Spleen (tissue), 11 donors: ENCODE measurements around the gene MYO18B. TPM values are rescaled to one million over a fixed set of nuclear protein-coding genes. Genes with fewer than 3 reads are reported as not detected.

Experiments
- DNase-seq: peaks from one replicate; pipeline ENCODE4 v3.0.0-alpha.2; 2020
- H3K27ac ChIP-seq, 8 donors: fragments of 200-600 bp; sonication (generic) in 7 of 8; 1 replicate in 4 of 8; 2 replicates in 4 of 8; pipeline versions ENCODE4 v1.5.0 to v1.8.0; 2016 to 2021; ENCODE audit warnings: inconsistent platforms in 4 of 8, mild to moderate bottlenecking in 4 of 8, moderate library complexity in 1 of 8
- H3K27me3 ChIP-seq, 7 donors: fragments of 200-600 bp; sonication (generic) in 6 of 7; replicated peaks in 1 of 7; 1 replicate in 4 of 7; 2 replicates in 3 of 7; pipeline versions ENCODE4 v1.5.0 to v1.8.0; 2016 to 2021; ENCODE audit warnings: inconsistent platforms in 3 of 7, mild to moderate bottlenecking in 1 of 7
- H3K36me3 ChIP-seq, 6 donors: fragments of 200-600 bp; sonication (generic) in 5 of 6; 1 replicate in 4 of 6; 2 replicates in 2 of 6; pipeline versions ENCODE4 v1.5.0 to v1.8.0; 2016 to 2021; ENCODE audit warnings: inconsistent platforms in 2 of 6
- H3K4me1 ChIP-seq, 6 donors: fragments of 200-600 bp; sonication (generic) in 5 of 6; 1 replicate in 3 of 6; 2 replicates in 3 of 6; pipeline versions ENCODE4 v1.5.0 to v1.8.0; 2016 to 2021; ENCODE audit warnings: inconsistent platforms in 3 of 6
- H3K4me3 ChIP-seq, 8 donors: fragments of 200-600 bp; sonication (generic) in 7 of 8; 1 replicate in 4 of 8; 2 replicates in 4 of 8; pipeline versions ENCODE4 v1.5.0 to v1.8.0; 2016 to 2021; ENCODE audit warnings: inconsistent platforms in 4 of 8, mild to moderate bottlenecking in 4 of 8, moderate library complexity in 2 of 8
- H3K9me3 ChIP-seq, 8 donors: fragments of 200-600 bp; sonication (generic) in 7 of 8; 1 replicate in 4 of 8; 2 replicates in 4 of 8; pipeline versions ENCODE4 v1.5.0 to v1.8.0; 2016 to 2021; ENCODE audit warnings: inconsistent platforms in 4 of 8
- CTCF ChIP-seq, 11 experiments: fragments of 200-600 bp in 7 of 11; fragments of 450-650 bp in 4 of 11; sonication (generic) in 4 of 11; IDR thresholded peaks in 8 of 11; conservative IDR thresholded peaks in 3 of 11; 1 replicate in 7 of 11; 2 replicates in 4 of 11; pipeline versions ENCODE4 v1.4.0 to v1.8.0; 2016 to 2021; ENCODE audit warnings: antibody characterized with exemption in 11 of 11, inconsistent platforms in 4 of 11, mild to moderate bottlenecking in 1 of 11
- POLR2A ChIP-seq, 3 donors: fragments of 450-650 bp; IDR thresholded peaks; one replicate each; pipeline ENCODE4 v1.5.1; 2017; ENCODE audit warnings: antibody characterized with exemption in 3 of 3, mild to moderate bottlenecking in 1 of 3
- POLR2AphosphoS5 ChIP-seq, 3 donors: sonication (generic); formaldehyde crosslinking; IDR thresholded peaks; one replicate each; pipeline ENCODE4 v1.5.1; 2017; ENCODE audit warnings: antibody characterized with exemption in 3 of 3
- WGBS, 5 donors: extraction: QIAGEN DNeasy Blood & Tissue Kit in 3 of 5; methylation state at CpG; one replicate each; pipeline versions ENCODE4 v1.1.5 to v1.1.7; 2013 to 2018; 5-methylcytosine and 5-hydroxymethylcytosine counted together
- intact Hi-C: fragments of 100-400 bp; cut with DNase I; formaldehyde crosslinking; loops from one replicate; pipeline ENCODE4 v1.15.0; 2023; ENCODE audit warnings: low total_unique reads
- polyA plus RNA-seq, 3 donors: library from polyadenylated mRNA; stranded (reverse); fragments of 200-250 nt; gene quantifications; one replicate each; pipeline ENCODE4 v1.2.1, GENCODE V29; 2013
- total RNA-seq, 7 donors: library from RNA; depleted of rRNA in 3 of 7; stranded (reverse); fragments of >200 nt in 3 of 7; fragmentation: NEBNext Ultra II Directional in 4 of 7; extraction: Animal tissue kit (Norgen Biotek cat#: 25700) in 4 of 7; gene quantifications; one replicate each; pipeline versions ENCODE4 v1.1.0 to v1.2.1, GENCODE V29; 2016 to 2021
- donor health status: healthy with polysubstance abuse.
- donor health status: DM: no; HTN: no; CAD: no; lungs with moderate emphysema.
- donor health status: DM: no; HTN: no; CAD: no.
- donor health status: Bipolar disorder and iron deficiency.
- donor health status: healthy.
- donor health status: DM: no; HTN: no; CAD: no.
- donor health status: DM: yes; HTN: yes; CAD: no.

The MYO18B gene
- total and polyA plus RNA-seq, 10 donors: under 0.01 to 0.79 (median 0.12) TPM

- intact Hi-C loops: no loop called here
- WGBS, 5 donors: 80 to 97% (median 92%) methylated on average over 11 of the region's 11 CpGs
- Histone ChIP-seq H3K4me3 (no peak overlapping the region), H3K9me3 (no peaks in the 10 kb centered on the region), H3K27me3 (peaks cover 0 to 24% (median 0%) of the 10 kb centered on the region in 7 donors), H3K27ac (no peak overlapping the region), H3K4me1 (peaks cover 0 to 5% (median 0%) of the 10 kb centered on the region in 6 donors), H3K36me3 (no peaks in the 10 kb centered on the region)
- no peak for DNase-seq
- TF ChIP-seq POLR2A (IDR thresholded peaks at IDR 0.05) (no peak), POLR2AphosphoS5 (IDR thresholded peaks at IDR 0.05) (no peak), CTCF (IDR thresholded peaks at IDR 0.05 in 8 of 11, conservative IDR thresholded peaks at IDR 0.05 in 3 of 11) (no peak)
Measured at GRCh38 chr22:25739659-25740344, 2.2 kb upstream of the MYO18B start.

GRCh38 chr22:25742918-25743708 lies 1.1 kb downstream of the MYO18B start:
- H3K27ac ChIP-seq: no peak overlapping the region
- peaks cover 0 to 15% (median 0%) of the 10 kb centered on the region in 7 donors for H3K27me3 ChIP-seq
- no peak for DNase-seq
- H3K36me3 ChIP-seq: no peaks in the 10 kb centered on the region
- TF ChIP-seq POLR2AphosphoS5 (IDR thresholded peaks at IDR 0.05): no peak
- TF ChIP-seq POLR2A (IDR thresholded peaks at IDR 0.05): no peak
- TF ChIP-seq CTCF (IDR thresholded peaks at IDR 0.05 in 8 of 11, conservative IDR thresholded peaks at IDR 0.05 in 3 of 11): no peak
- H3K4me3 ChIP-seq: no peak overlapping the region
- H3K9me3 ChIP-seq: no peaks in the 10 kb centered on the region
- intact Hi-C loops: no loop called here
- 83 to 87% (median 85%) methylated on average over 6 of the region's 6 CpGs for WGBS, 5 donors
- H3K4me1 ChIP-seq: peaks cover 0 to 10% (median 2%) of the 10 kb centered on the region in 6 donors

- Histone ChIP-seq H3K36me3 (no peaks in the 10 kb centered on the region), H3K27me3 (peaks cover 0 to 15% (median 0%) of the 10 kb centered on the region in 7 donors), H3K4me1 (peaks cover 0 to 13% (median 2%) of the 10 kb centered on the region in 6 donors), H3K9me3 (no peaks in the 10 kb centered on the region), H3K4me3 (no peak overlapping the region), H3K27ac (no peak overlapping the region)
- no peak for DNase-seq
- 84 to 97% (median 95%) methylated on average over 4 of the region's 4 CpGs for WGBS, 5 donors
- intact Hi-C loops: no loop called here
- TF ChIP-seq POLR2A (IDR thresholded peaks at IDR 0.05): no peak
- no peak for TF ChIP-seq POLR2AphosphoS5 (IDR thresholded peaks at IDR 0.05)
- no peak for TF ChIP-seq CTCF (IDR thresholded peaks at IDR 0.05 in 8 of 11, conservative IDR thresholded peaks at IDR 0.05 in 3 of 11)
Measured at GRCh38 chr22:25744694-25745093, 2.7 kb downstream of the MYO18B start.
